ENCODE data around the gene ACOT6. TPM values are rescaled to one million over a fixed set of nuclear protein-coding genes. Genes with fewer than 3 reads are reported as not detected.

ACOT6 gene
- total RNA-seq, 1 experiment from 2014 or later, result not detected

GRCh38 chr14:73627151-73627558 lies 14.8 kb downstream of the ACOT6 start:
- no peaks in the 10 kb centered on the region for H3K36me3 Mint-ChIP-seq (ENCODE audit: insufficient read depth, unreplicated experiment)
- no peaks in the 10 kb centered on the region for H3K9me3 Mint-ChIP-seq (ENCODE audit: unreplicated experiment)
- CTCF ChIA-PET, result interaction anchor here (0.6 to 1.4 kb wide), 5 partner anchors 11 to 285 kb away, joined by 3 to 12 read pairs (median 3); no protein-coding TSS in a partner anchor
- intact Hi-C loops (cut with micrococcal nuclease), result no loop called here
- no peaks in the 10 kb centered on the region for H3K27me3 Mint-ChIP-seq (ENCODE audit: insufficient read depth, unreplicated experiment)
- no TSS peak for BruUV-seq (replicated peaks)
- no peak overlapping the region for H3K4me3 Mint-ChIP-seq (ENCODE audit: unreplicated experiment)
- POLR2A ChIA-PET, result interaction anchor here (1.3 kb wide), 1 partner anchor 10 kb away, joined by 3 read pairs; no protein-coding TSS in a partner anchor
- no peak for TF ChIP-seq CTCF (IDR thresholded peaks at IDR 0.05; ENCODE audit: unreplicated experiment)
- H3K4me1 Mint-ChIP-seq (ENCODE audit: insufficient read depth, unreplicated experiment), result no peaks in the 10 kb centered on the region
- no peak overlapping the region for H3K27ac Mint-ChIP-seq (ENCODE audit: low read depth, unreplicated experiment)
- DNase-seq (ENCODE audit: unreplicated experiment), result no peak

- peak overlapping the region; percentile 9 for H3K27ac Mint-ChIP-seq (ENCODE audit: low read depth, unreplicated experiment)
Measured at GRCh38 chr14:73630009-73630780, 17.9 kb downstream of the ACOT6 start.

GRCh38 chr14:73633116-73634010 lies 21.0 kb downstream of the ACOT6 start:
- TF ChIP-seq CTCF (IDR thresholded peaks at IDR 0.05; ENCODE audit: unreplicated experiment), result peak; percentile 87
- BruUV-seq (replicated peaks), result no TSS peak
- Mint-ChIP-seq H3K36me3 (ENCODE audit: insufficient read depth, unreplicated experiment) (peaks cover 6% of the 10 kb centered on the region), H3K27me3 (ENCODE audit: insufficient read depth, unreplicated experiment) (no peaks in the 10 kb centered on the region), H3K27ac (ENCODE audit: low read depth, unreplicated experiment) (no peak overlapping the region), H3K4me1 (ENCODE audit: insufficient read depth, unreplicated experiment) (peaks cover 4% of the 10 kb centered on the region), H3K9me3 (ENCODE audit: unreplicated experiment) (no peaks in the 10 kb centered on the region), H3K4me3 (ENCODE audit: unreplicated experiment) (peak overlapping the region; percentile 60)
- intact Hi-C loops (cut with micrococcal nuclease), result loop anchor here (1.0 kb wide), 3 partner anchors 64 to 338 kb away; partner anchors contain the start of gene ACOT2
- ChIA-PET CTCF (interaction anchor here (0.5 to 9.8 kb wide), 36 partner anchors 9 to 446 kb away, joined by 3 to 162 read pairs (median 4); partner anchors contain the start of genes DNAL1 and RIOX1), POLR2A (interaction anchor here (0.6 to 2.8 kb wide), 5 partner anchors 28 to 217 kb away, joined by 3 to 11 read pairs (median 3); partner anchors contain the start of gene ACOT2)
- DNase-seq (ENCODE audit: unreplicated experiment), result peak; percentile 80

More at GRCh38 chr14:73630009-73630780, 17.9 kb downstream of the ACOT6 start:
- H3K4me1 Mint-ChIP-seq (ENCODE audit: insufficient read depth, unreplicated experiment), result peaks cover 4% of the 10 kb centered on the region
- TF ChIP-seq CTCF (IDR thresholded peaks at IDR 0.05; ENCODE audit: unreplicated experiment), result no peak
- no peaks in the 10 kb centered on the region for H3K9me3 Mint-ChIP-seq (ENCODE audit: unreplicated experiment)
- no peak overlapping the region for H3K4me3 Mint-ChIP-seq (ENCODE audit: unreplicated experiment)
- POLR2A ChIA-PET, result no interaction called here
- H3K36me3 Mint-ChIP-seq (ENCODE audit: insufficient read depth, unreplicated experiment), result peaks cover 6% of the 10 kb centered on the region
- no TSS peak for BruUV-seq (replicated peaks)
- CTCF ChIA-PET, result interaction anchor here (3.0 kb wide), 1 partner anchor 121 kb away, joined by 27 read pairs; no protein-coding TSS in a partner anchor
- intact Hi-C loops (cut with micrococcal nuclease), result no loop called here
- DNase-seq (ENCODE audit: unreplicated experiment), result no peak
- no peaks in the 10 kb centered on the region for H3K27me3 Mint-ChIP-seq (ENCODE audit: insufficient read depth, unreplicated experiment)
